HEK293 (cell line): ENCODE data around the gene TAF11.
"Not testable (repeated sequence)": the region's sequence is repeated elsewhere in the genome, so short reads cannot be mapped to it uniquely, and the experiment has no call there.

Source experiments
- CTCF ChIA-PET: fragments of 350-600 bp; formaldehyde crosslinking; extraction: SDS; loops from one replicate; lab custom pipeline; 2021; ENCODE audit warnings: antibody characterized with exemption; lab: Yijun Ruan, JAX
- POLR2A ChIA-PET: fragments of 300-600 bp; formaldehyde crosslinking; extraction: SDS; loops from one replicate; lab custom pipeline; 2020; ENCODE audit warnings: antibody characterized with exemption, inconsistent platforms; lab: Yijun Ruan, JAX
- H3K27ac ChIP-seq: fragments of 200-500 bp; sonication (Bioruptor generic); 2 replicates; pipeline ENCODE4 v1.5.1; 2014; ENCODE audit warnings: low read depth, low read length, control low read depth, inconsistent platforms; ENCODE audit errors: extremely low read depth
- H3K36me3 ChIP-seq, 2 experiments: fragments of 200-500 bp in 1 of 2; sonication (Bioruptor generic) in 1 of 2; 1 replicate in 1 of 2; 2 replicates in 1 of 2; pipeline ENCODE4 v1.5.1; 2014 to 2017; ENCODE audit warnings: inconsistent platforms in 2 of 2, low read length in 2 of 2; ENCODE audit not compliant: control insufficient read depth in 2 of 2, insufficient read depth in 1 of 2
- H3K4me1 ChIP-seq: fragments of 200-500 bp; sonication (Bioruptor generic); 2 replicates; pipeline ENCODE4 v1.5.1; 2014; ENCODE audit warnings: mild to moderate bottlenecking, low read length, inconsistent platforms; ENCODE audit not compliant: control insufficient read depth, insufficient read depth
- H3K4me3 ChIP-seq: 2 replicates; pipeline ENCODE4 v1.5.1; 2011; ENCODE audit warnings: low read depth, mild to moderate bottlenecking, control low read depth, low read length, moderate library complexity
- H3K9me3 ChIP-seq: fragments of 200-500 bp; sonication (Bioruptor generic); 2 replicates; pipeline ENCODE4 v1.5.1; 2014; ENCODE audit warnings: low read depth, low read length, inconsistent platforms; ENCODE audit not compliant: control insufficient read depth, insufficient read depth
- BCL11B ChIP-seq: fragments of 450-650 bp; formaldehyde crosslinking; IDR thresholded peaks from 2 replicates; pipeline ENCODE4 v1.5.1; 2016; ENCODE audit warnings: low read depth, missing biosample characterization, missing genetic modification characterization
- HOXA7 ChIP-seq: sonication (generic); formaldehyde crosslinking; IDR thresholded peaks from 2 replicates; pipeline ENCODE4 v1.8.1; 2022; ENCODE audit warnings: missing genetic modification reagents, borderline replicate concordance
- MZF1 ChIP-seq: fragments of 450-650 bp; formaldehyde crosslinking; IDR thresholded peaks from 2 replicates; pipeline ENCODE4 v1.5.1; 2017; ENCODE audit warnings: missing biosample characterization, missing genetic modification characterization, borderline replicate concordance
- REPIN1 ChIP-seq: fragments of 450-650 bp; formaldehyde crosslinking; IDR thresholded peaks from 2 replicates; pipeline ENCODE4 v1.5.1; 2017; ENCODE audit warnings: missing biosample characterization, missing genetic modification characterization, low read depth
- ZBTB7A ChIP-seq: fragments of 450-650 bp; formaldehyde crosslinking; IDR thresholded peaks from 2 replicates; pipeline ENCODE4 v1.5.1; 2016; ENCODE audit warnings: low read depth, missing biosample characterization, missing genetic modification characterization
- ZFP3 ChIP-seq: fragments of 450-650 bp; formaldehyde crosslinking; IDR thresholded peaks from 2 replicates; pipeline ENCODE4 v1.5.1; 2016; ENCODE audit warnings: low read depth, missing biosample characterization, missing genetic modification characterization
- ZNF121 ChIP-seq: fragments of 450-650 bp; formaldehyde crosslinking; IDR thresholded peaks from 2 replicates; pipeline ENCODE4 v1.5.1; 2016; ENCODE audit warnings: missing biosample characterization, missing genetic modification characterization
- ZNF174 ChIP-seq: fragments of 450-650 bp; formaldehyde crosslinking; IDR thresholded peaks from 2 replicates; pipeline ENCODE4 v1.5.0; 2017; ENCODE audit warnings: missing biosample characterization, mild to moderate bottlenecking, missing genetic modification characterization
- ZNF2 ChIP-seq: fragments of 450-650 bp; formaldehyde crosslinking; IDR thresholded peaks from 2 replicates; pipeline ENCODE4 v1.5.1; 2016; ENCODE audit warnings: missing biosample characterization, missing genetic modification characterization
- ZNF335 ChIP-seq: fragments of 450-650 bp; formaldehyde crosslinking; conservative IDR thresholded peaks from 2 replicates; pipeline ENCODE4 v1.5.1; 2016; ENCODE audit warnings: missing biosample characterization, missing genetic modification characterization
- ZNF350 ChIP-seq: fragments of 450-650 bp; formaldehyde crosslinking; IDR thresholded peaks from 2 replicates; pipeline ENCODE4 v1.5.0; 2017; ENCODE audit warnings: missing biosample characterization, mild to moderate bottlenecking, missing genetic modification characterization
- ZNF366 ChIP-seq: fragments of 450-650 bp; formaldehyde crosslinking; conservative IDR thresholded peaks from 2 replicates; pipeline ENCODE4 v1.5.1; 2016; ENCODE audit warnings: missing biosample characterization, missing genetic modification characterization
- ZNF501 ChIP-seq: fragments of 450-650 bp; formaldehyde crosslinking; IDR thresholded peaks from 2 replicates; pipeline ENCODE4 v1.5.1; 2016; ENCODE audit warnings: missing biosample characterization, missing genetic modification characterization
- ZNF664 ChIP-seq: fragments of 450-650 bp; formaldehyde crosslinking; IDR thresholded peaks from 2 replicates; pipeline ENCODE4 v1.5.1; 2016; ENCODE audit warnings: missing biosample characterization, missing genetic modification characterization
- ZNF76 ChIP-seq: fragments of 450-650 bp; formaldehyde crosslinking; IDR thresholded peaks from 2 replicates; pipeline ENCODE4; 2016; ENCODE audit warnings: low read depth, missing biosample characterization, missing genetic modification characterization, borderline replicate concordance
- ZNF792 ChIP-seq: fragments of 450-650 bp; formaldehyde crosslinking; IDR thresholded peaks from 2 replicates; pipeline ENCODE4 v1.5.1; 2016; ENCODE audit warnings: missing biosample characterization, missing genetic modification characterization

Gene TAF11

DNA sequence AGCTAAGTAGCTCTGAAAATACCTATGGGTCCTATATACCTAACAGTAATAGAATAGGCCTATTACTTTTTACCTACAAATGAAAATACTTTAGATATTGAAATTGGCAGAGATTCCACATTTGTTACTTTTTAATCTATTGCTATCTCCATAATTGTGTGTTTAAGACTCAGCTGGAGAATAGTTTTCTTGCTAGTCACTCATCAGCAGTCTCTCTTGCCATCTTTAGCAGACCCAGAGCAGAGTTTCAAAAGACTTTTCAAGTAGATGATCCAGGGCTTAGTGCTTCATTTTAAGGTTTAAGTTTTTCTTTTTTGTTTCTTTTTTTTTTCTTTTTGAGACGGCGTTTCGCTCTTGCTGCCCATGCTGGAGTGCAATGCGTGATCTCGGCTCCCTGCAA lies 14.1 kb upstream of the TAF11 start:
- TF ChIP-seq ZBTB7A (no peak), ZNF366 (tag by site-specific recombination) (no peak)
- ChIA-PET POLR2A (interaction anchor here (1.8 kb wide), 1 partner anchor 13 kb away, joined by 7 read pairs; the partner anchor contains the start of genes ANKS1A and TAF11), CTCF (interaction anchor here (0.6 kb wide), 1 partner anchor 324 kb away, joined by 3 read pairs; no protein-coding TSS in a partner anchor)

DNA sequence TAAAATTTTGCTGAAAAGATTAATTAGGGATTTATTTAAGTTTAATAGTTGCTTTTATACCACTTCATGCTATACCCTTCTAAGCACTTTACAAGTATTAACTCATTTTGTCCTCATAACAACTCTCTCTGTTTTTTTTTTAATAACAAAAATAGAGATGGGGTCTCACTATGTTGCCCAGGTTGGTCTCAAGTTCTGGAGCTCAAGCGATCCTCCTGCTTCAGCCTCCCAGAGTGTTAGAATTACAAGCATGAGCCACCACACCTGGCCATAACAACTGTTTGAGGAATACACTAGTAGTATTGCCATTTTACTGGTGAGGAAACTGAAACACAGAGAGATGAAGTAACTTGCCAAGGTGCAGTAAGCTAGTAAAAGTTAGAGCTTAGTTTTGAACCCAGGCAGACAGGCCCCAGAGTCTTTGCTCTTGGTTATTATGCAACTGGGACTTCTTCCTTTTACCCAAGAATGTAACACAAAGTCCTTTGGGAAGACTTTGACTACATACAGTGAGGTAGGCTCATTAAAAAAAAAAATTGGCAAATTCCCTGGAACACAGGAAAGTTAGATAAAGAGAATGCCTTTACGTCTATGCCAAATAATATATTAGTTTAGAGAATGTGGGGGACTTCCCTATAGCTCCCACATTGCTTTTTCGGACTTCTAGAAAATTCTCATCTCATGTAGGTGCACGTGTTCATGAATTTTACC lies 12.6 kb upstream of the TAF11 start:
- H3K9me3 ChIP-seq = no peaks in the 10 kb centered on the region
- H3K36me3 ChIP-seq = peaks cover 0 to 7% of the 10 kb centered on the region in 2 experiments; a peak in 1 of 3 replicates
- no peak overlapping the region for H3K27ac ChIP-seq
- ChIA-PET CTCF (interaction anchor here (0.6 to 1.0 kb wide), 4 partner anchors 8 to 704 kb away, joined by 3 to 6 read pairs (median 3); no protein-coding TSS in a partner anchor), POLR2A (interaction anchor here (1.8 kb wide), 1 partner anchor 12 kb away, joined by 7 read pairs; the partner anchor contains the start of genes ANKS1A and TAF11)
- no peaks in the 10 kb centered on the region for H3K4me1 ChIP-seq
- H3K4me3 ChIP-seq = no peak overlapping the region
- TF ChIP-seq ZNF121 (tag by site-specific recombination) (peak; percentile 60; the same call in 1 of the 2 replicates), ZNF664 (tag by site-specific recombination) (0 out of 2 replicates have a peak, but pooled peaks have one; percentile 21), ZNF350 (tag by site-specific recombination) (no peak), HOXA7 (CRISPR knock-in tag) (no peak)
- TF ChIP-seq, all 188 proteins: peak for 2

More for the DNA sequence above, 14.1 kb upstream of the TAF11 start:
- Histone ChIP-seq H3K9me3 (no peaks in the 10 kb centered on the region), H3K4me3 (no peak overlapping the region), H3K27ac (no peak overlapping the region), H3K4me1 (peaks cover 2% of the 10 kb centered on the region; the same call in 1 of the 2 replicates), H3K36me3 (peaks cover 0 to 3% of the 10 kb centered on the region in 2 experiments; a peak in 1 of 3 replicates)

DNA sequence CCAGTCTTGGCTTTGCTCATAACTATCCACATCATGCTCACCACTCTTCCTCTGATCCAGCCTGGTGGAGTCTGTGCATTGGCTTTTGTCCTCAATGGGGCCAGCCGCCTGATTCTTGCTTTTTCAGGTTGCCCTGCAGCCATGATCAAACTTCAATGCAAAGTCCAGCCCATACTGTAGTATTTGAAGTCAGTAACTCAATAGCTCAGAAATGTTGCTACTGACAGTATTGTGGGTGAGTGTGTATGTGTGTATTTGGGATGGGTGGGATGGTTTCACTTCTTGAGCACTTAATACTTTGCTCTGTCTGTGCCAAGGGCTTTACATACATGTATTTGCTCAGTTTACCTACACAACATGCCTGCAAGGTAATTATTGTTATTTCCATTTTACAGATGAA lies 11.9 kb upstream of the TAF11 start:
- H3K27ac ChIP-seq, POLR2A ChIA-PET, H3K9me3 ChIP-seq, H3K36me3 ChIP-seq, H3K4me1 ChIP-seq, H3K4me3 ChIP-seq: not testable (repeated sequence)
- CTCF ChIA-PET = interaction anchor here (0.6 to 1.0 kb wide), 6 partner anchors 9 to 703 kb away, joined by 3 to 4 read pairs (median 3); no protein-coding TSS in a partner anchor

DNA sequence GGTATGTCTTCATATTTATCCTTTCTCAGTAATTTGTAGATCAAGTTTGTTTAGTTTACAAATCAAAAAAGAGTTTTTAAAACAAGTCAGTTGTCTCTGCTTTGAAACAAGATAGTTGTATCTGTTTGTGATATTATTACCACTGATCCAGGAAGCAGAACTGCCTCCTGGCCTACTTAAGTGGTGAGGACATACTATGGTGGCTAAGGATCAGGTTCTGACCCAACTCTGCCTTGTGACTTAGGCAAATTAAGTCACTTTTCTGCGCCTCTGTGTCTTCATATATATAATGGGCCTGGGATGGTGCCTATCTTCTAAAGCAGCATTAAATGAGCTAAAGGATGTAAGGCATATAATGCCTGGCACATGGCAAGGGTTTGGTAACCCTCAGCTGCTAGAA lies 9.9 kb upstream of the TAF11 start:
- CTCF ChIA-PET = interaction anchor here (0.5 to 1.1 kb wide), 5 partner anchors 9 to 387 kb away, joined by 3 to 5 read pairs (median 4); partner anchors contain the start of genes ANKS1A and TAF11
- POLR2A ChIA-PET = interaction anchor here (0.6 to 2.0 kb wide), 2 partner anchors 10 to 25 kb away, joined by 5 to 9 read pairs; partner anchors contain the start of gene TAF11
- H3K4me3 ChIP-seq = no peak overlapping the region
- no peaks in the 10 kb centered on the region for H3K4me1 ChIP-seq
- H3K27ac ChIP-seq = no peak overlapping the region
- no peak for TF ChIP-seq ZNF792 (tag by site-specific recombination)
- TF ChIP-seq REPIN1 (tag by site-specific recombination) = no peak
- no peak for TF ChIP-seq ZNF174 (tag by site-specific recombination)
- no peak for TF ChIP-seq BCL11B (tag by site-specific recombination)
- no peak for TF ChIP-seq ZFP3
- peak; percentile 29; the same call in 1 of the 2 replicates for TF ChIP-seq ZNF335 (tag by site-specific recombination)
- no peak for TF ChIP-seq MZF1 (tag by site-specific recombination)
- H3K36me3 ChIP-seq = peaks cover 0 to 7% of the 10 kb centered on the region in 2 experiments; a peak in 1 of 3 replicates
- no peaks in the 10 kb centered on the region for H3K9me3 ChIP-seq

DNA sequence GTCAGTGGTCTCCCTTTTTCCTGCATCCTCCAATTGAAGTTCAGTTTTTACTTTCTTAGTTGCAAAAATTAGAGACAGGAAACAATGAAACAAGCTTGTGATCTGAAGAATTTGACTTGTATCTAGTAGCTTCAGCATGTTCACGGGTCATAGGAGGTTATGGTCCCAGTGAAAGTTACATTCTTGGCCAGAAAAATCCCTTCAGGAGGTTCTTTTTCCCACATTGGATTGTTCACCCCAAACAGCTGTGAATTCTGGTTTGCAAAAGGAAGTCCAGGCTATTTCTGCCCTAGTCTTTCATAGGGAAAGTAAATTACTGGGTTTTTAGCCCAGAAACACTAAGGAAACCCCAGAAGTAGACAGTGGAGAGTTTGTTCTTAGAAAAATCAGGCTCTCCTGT lies 9.3 kb upstream of the TAF11 start:
- no peak overlapping the region for H3K4me3 ChIP-seq
- H3K36me3 ChIP-seq = peaks cover 0 to 7% of the 10 kb centered on the region in 2 experiments; a peak in 1 of 3 replicates
- POLR2A ChIA-PET = interaction anchor here (2.0 kb wide), 1 partner anchor 9 kb away, joined by 9 read pairs; the partner anchor contains the start of gene TAF11
- H3K9me3 ChIP-seq = no peaks in the 10 kb centered on the region
- H3K27ac ChIP-seq = no peak overlapping the region
- CTCF ChIA-PET = interaction anchor here (0.5 to 0.8 kb wide), 5 partner anchors 9 to 180 kb away, joined by 3 to 7 read pairs (median 3); partner anchors contain the start of gene TAF11
- no peaks in the 10 kb centered on the region for H3K4me1 ChIP-seq
- no peak for TF ChIP-seq ZNF501
- no peak for TF ChIP-seq ZNF76 (tag by site-specific recombination)
- no peak for TF ChIP-seq ZNF2 (tag by site-specific recombination)
- TF ChIP-seq, all 188 proteins: peak for 0
